Brain pericyte (primary cell): Measurements from ENCODE around the gene JMJD6.
"Not testable (repeated sequence)": the region's sequence is repeated elsewhere in the genome, so short reads cannot be mapped to it uniquely, and the experiment has no call there.

Experiments used
- DNase-seq: peaks from one replicate; pipeline ENCODE4 v3.0.0-alpha.2; 2012; ENCODE audit warnings: low read depth, low spot score

Gene JMJD6

DNA sequence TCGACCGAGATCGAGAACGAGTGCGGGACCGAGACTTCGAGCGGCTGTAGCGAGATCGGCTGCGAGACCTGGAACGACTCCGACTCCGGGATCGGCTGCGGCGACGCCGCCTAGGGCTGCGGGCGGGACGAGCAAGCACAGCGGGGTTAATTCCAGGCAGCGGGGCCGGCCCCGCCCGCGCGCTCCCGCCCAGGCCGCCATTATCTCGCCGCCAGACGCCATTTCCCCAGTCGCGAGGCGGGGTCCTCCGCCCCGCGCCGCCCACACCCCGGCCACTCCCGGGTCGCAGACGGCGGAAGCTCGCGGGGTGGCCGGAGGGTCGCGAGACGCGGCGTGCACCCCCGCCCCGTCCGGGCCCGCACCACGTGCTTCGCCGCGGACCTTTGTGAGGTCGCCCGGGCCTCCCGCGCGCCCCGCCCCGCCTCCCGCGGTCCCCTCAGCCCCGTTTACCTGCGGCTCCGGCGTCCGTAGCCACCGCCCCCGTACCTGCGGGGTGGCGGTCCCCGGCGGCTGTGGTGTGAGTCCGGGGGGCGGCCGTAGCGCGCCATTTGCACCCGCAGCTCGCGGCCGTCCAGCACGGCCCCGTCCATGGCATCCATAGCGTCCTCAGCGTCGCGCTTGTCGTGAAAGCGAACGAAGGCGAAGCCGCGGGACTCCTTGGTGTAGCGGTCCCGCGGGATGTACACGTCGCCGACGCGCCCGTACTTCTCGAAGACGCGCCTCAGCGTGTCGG lies 10.1 kb upstream of the JMJD6 start:
- DNase-seq: no peak

DNA sequence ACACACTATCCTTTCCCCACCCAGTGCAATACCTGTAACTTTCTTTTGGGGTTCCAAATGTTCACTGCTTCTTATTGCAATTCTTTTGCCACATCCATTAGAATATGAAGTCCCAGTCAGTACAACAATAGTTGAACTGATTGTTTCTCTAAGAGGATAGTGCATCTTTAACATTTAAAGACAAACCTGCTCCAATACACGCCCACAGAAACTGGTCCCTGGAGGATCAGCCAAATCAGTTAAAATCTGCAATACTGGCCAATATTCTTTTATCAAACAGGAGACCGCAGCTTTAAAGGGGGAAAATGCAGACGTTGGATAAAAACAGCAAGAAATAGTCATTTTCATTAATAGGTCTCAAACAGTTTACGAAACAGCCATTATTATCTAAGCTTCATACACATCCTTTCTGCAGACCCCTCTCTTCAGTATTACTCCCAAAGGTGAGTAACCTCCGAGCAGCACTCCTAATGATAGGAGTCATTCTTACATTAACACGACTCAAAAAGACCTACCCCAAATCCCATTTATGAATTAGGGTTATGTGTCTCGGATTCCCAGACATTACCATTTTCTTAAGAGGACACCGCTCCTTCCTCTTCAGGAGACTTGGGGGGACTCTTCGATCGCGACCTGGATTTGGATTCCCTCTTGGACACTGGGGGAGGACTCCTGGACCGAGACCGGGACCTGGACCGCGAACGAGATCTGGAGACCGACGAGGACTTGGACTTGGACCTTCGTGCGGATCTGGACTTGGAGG lies 9.4 kb upstream of the JMJD6 start:
- DNase-seq: no peak

DNA sequence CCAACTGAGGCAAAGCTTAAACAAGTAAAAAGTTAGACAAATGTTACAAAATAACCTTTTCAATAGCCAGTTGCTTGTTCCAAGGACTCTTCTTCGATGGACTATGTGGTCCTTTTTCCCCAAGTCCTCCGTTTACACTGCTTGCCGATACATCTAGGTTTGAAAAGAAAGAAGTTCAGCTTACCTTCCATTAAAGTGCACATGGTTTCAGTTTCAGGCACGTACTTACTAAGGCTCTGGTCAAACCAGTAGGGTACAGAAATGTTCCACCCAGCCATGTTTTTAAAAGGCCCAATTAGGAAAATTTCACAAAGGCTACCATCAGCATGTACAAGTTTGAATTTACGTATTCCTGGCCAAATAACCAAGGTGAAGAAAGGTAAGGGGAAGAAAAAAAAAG lies 8.6 kb upstream of the JMJD6 start:
- no peak for DNase-seq

DNA sequence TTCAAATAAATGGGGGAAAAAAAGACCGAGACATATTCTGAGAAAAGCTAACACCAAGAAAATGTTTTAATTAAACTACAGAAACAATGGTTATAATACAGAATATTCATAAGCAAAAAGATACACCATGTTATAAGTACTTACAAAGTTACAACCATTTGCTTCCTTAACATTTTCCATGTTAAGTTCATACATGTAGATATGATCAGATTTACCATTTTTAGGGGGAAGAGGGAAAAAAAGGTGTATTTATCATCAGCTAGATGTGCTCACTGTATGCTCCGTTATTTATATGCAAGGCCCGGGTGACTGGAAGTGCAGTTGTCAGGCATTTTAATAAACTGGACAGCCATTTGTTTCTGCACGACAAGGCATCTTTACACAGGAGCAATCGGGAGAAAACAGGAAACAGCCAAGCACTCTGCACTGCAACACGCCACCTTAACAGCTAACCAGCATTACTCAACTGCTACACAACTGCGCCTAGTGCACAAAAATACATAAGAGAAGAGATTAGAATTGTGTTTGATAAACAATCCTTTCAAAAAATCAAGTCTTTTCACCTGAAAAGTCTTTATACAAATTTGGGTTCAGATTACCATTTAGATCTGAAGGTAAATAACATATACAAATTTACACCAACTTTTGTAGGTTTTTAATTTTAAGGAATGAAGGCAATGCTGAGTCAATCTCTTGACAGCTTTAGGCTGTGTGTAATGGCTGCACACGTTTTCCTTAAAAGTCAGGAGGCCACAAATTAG lies 7.9 kb upstream of the JMJD6 start:
- no peak for DNase-seq

DNA sequence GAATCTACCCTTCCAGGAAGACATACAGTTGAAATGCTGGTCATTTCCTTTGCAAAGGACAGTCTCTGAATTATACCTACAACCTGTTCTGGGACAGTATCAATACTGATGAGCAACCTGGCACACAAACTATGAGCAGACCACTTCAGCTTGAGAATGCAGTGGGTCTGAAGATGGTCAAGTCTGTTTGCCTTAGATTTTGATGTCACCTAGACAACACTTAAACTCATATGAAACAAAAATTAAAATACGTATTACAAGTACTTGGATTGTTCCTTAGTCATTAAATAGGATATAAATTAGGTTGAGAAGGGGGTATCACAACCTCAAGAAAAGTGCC lies 7.2 kb upstream of the JMJD6 start:
- no peak for DNase-seq

DNA sequence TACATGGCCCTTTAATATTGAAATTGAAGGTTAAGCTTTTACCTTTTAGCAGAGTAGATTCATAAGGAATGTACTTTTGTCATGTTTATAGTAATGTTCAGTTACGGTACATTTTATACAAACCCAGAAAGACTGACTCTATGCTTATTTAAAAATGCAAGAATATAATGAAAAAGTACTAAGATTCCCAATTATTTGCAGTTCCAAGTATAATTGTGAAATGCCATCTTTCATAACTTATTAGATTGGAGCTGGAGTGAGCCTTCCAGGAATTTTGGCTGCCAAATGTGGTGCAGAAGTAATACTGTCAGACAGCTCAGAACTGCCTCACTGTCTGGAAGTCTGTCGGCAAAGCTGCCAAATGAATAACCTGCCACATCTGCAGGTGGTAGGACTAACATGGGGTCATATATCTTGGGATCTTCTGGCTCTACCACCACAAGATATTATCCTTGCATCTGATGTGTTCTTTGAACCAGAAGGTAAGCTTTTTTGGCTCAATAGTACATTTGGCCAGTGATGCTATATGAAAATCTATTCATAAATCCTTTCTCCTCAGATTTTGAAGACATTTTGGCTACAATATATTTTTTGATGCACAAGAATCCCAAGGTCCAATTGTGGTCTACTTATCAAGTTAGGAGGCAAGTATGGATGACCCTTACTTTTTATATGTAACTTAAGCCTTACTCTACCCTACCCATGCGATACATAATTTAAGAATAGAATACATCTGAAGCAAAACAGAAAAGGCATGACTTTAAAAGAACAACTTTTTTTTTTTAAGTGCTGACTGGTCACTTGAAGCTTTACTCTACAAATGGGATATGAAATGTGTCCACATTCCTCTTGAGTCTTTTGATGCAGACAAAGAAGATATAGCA lies 6.6 kb upstream of the JMJD6 start:
- no peak for DNase-seq

DNA sequence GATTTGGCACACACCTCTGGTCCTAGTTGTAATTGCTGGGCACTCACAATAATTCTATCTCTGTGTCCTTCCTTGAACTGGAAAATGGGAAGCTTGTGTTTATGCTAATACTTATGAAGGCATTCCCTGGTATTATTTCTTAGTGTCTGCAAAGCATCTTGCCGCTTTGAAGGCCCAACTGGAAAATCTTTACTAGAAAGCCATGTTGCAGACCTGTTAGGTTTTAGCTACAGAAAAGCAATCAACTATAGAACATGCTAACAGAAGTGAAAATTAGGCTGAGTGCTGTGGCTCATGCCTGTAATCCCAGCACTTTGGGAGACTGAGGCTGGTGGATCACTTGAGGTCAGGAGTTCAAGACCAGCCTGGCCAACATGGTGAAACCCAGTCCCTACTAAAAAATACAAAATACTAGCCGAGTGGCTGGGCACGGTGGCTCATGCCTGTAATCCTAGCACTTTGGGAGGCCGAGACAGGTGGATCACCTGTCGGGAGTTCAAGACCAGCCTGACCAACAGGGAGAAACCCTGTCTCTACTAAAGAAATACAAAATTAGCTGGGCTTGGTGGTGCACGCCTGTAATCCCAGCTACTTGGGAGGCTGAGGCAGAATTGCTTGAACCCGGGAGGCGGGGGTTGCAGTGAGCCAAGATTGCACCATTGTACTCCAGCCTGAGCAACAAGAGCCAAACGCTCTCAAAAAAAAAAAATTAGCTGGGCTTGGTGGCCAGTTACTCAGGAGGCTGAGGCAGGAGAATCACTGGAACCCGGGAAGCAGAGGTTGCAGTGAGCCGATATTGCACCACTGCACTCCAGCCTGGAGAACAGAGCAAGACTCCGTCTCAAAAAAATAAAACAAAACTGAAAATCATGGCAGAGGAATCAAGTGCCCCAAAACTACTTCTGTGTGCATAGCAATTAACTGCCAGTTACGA lies 5.7 kb upstream of the JMJD6 start:
- not testable (repeated sequence) for DNase-seq

DNA sequence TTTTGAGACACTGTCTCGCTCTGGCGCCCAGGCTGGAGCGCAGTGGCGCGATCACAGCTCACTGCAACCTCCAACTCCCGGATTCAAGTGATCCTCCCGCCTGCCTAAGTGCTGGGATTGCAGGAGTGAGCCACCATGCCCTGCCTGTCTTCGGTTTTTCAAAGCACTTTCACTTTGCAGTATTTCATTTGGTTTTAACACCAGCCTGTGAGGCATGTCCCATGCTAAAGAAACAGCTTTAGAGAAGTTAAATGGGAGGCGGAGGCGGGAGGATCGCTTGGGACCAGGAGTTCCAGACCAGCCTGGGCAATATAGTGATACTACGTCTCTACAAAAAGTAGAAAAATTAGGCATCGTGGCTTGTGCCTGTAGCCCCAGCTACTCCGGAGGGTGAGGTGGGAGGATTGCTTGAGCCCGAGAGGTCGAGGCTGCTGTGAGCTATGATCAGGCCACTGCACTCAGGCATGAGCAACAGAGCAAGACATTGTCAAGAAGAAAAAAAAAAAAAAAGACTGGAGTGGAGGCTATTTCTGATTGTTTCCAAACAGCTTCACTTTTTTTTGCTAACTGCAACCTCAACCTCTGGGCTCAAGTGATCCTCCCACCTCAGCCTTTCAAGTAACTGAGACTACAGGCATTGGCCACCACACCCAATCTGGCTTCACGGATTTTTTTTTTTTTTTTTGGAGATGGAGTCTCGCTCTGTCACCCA lies 1.5 kb upstream of the JMJD6 start:
- DNase-seq: no peak

DNA sequence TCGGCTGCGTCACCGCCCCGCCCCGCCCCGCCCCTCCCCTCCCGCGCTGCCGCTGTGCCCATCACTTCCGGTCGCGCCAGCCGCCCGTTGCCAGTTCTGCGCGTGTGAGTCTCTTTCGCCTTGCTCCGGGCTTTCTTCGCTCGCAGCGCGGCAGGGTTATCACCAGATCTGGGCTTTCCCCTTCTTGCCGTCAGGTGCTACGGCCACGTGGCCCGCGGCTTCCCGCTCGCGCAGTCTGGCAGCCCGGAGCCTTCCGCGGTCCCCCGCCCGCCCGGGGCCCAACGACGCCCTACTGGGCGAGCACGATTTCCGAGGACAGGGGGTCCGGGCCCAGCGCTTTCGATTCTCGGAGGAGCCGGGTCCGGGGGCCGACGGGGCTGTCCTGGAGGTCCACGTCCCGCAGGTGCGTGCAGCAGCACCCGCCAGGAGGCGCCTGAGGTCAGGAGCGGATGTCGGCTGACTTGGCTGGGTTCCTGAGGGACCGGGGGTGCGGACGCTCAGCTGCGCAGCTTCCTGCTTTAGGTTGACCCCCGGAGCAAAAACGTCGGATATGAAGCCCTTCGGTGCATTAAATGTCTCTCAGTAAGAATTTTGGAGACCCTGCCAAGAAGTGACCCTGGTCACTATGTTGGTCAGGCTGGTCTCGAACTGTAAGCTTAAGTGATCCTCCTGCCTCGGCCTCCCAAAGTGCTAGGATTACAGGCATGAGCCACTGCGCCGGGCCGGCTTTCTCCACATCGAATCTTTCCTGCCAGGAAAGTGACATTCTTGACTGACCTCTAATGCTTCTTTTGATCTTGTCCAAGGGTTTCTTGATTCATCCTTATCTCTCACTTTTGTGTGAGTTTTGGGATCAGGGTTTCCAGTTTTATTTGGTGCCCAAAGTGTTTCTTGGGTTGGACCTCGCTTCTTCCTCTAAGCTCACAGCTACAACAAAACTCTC lies 641 bp upstream of the JMJD6 start, which contains the start of gene METTL23:
METTL23 (plus strand) TSS at position 64 of the 943 bp plus-strand sequence. CDS start 2,872 bp downstream, outside the sequence.
- no peak for DNase-seq

DNA sequence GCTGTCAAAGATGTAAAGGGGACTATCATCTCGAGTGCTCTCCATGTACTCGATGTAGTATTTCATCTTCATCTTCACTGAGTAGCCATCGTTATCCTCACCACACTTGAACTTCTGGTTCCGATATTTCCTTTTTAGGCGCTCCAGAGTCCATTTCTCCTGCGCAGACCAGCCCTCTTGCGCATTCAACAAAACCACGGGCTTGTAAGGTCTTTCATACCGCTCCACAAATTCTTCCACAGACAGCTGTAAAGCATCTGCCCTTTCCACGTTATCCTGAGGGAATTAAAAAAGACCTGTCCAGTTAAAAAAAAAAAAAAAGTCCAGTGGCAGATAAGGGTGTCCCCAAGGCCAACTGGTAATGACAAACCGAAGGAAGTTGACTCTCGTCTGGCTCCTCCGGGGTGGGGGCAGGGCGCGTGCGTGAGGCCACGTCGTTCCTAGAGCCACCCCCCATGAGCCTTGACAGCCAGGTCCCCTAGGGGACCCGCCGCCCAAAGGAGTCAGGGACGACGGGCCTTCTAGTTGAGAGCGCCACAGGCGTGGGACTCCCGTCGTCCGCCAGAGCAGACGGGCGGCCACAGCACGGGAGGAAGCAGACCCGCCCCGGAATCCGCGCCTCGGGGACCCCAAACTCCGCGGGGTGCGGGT lies 701 bp downstream of the JMJD6 start:
- DNase-seq: no peak

DNA sequence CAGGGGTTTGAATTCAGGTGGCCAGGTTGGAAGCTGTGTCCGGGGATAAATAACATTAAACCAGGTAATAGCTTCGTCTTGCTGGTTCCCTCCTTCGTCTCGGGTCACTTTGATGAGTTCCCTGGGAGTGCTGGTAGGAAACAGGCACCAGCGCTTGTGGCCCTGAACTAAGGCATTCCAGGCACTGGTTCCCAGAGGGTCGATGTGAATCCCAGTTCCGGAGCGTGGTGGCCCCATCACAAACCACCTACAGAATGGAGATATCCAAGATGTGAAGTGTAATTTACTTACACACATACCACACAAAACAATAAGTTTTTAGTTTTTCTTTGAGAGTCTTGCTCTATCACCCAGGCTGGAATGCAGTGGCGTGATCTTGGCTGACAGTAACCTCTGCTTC lies 2.6 kb downstream of the JMJD6 start:
- DNase-seq: no peak

DNA sequence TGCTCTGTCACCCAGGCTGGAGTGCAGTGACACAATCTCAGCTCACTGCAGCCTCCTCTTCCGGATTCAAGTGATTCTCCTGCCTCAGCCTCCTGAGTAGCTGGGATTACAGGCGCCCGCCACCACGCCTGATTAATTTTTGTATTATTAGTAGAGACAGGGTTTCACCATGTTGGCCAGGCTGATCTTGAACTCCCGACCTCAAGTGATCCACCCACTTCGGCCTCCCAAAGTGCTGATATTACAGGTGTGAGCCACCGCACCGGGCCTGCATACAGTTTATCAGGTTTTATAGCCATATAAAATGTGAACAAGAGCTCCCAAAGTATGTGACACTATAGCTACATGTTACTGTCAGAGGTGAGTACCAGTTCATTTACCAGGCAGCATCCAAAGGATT lies 3.4 kb downstream of the JMJD6 start:
- not testable (repeated sequence) for DNase-seq

DNA sequence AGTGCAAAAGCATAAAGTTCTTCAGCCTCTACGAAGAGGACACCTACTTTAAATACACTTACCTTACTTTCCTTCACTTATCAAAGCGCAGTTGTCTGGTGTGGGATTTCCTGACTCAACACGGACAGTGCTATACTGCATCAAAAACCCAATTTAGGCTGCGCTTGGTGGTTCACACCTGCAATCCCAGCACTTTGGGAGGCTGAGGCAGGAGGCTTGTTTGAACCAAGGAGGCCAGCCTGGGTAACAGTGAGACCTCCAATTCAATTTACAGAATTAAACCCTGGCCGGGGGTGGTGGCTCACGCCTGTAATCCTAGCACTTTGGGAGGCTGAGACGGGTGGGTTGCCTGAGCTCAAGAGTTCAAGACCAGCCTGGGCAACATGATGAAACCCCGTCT lies 4.1 kb downstream of the JMJD6 start:
- DNase-seq: no peak

DNA sequence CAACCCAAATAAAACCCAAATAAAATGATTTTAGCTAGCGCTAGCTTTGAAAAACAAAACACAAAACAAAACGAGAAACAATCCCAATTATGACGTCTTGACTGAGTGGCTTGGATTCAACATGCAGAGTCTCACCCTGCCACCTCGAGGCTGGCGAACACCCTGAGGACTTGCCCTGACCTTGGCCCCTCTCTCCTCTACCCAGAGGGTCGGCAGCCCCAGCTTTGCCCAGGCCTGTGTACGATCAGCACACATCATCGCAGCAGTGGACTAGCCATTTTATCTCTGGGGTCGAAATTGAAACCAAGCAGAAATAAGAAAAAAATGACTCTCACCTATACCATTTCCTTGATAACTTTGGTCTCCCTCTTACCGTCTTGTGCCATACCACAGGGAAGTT lies 4.9 kb downstream of the JMJD6 start:
- DNase-seq: no peak

DNA sequence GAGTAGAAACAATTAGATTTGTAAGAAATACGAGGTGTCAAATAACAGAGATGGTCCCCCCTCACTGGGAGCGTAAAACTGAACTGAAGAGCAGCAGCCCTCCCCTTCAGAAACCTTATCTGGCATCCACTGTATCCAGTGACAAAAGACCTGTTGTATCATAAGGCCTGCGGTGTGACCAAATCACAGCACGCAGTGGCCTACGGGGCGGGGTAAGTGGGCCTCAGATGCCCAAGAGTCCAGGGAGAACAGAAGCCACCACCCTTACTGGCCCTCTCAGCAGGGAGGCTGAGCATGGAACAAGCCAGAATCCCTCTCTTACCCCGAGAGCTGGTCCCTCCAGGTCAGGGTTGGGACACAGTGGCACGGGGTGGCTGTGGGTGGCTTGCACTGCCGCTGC lies 5.5 kb downstream of the JMJD6 start:
- DNase-seq: no peak

DNA sequence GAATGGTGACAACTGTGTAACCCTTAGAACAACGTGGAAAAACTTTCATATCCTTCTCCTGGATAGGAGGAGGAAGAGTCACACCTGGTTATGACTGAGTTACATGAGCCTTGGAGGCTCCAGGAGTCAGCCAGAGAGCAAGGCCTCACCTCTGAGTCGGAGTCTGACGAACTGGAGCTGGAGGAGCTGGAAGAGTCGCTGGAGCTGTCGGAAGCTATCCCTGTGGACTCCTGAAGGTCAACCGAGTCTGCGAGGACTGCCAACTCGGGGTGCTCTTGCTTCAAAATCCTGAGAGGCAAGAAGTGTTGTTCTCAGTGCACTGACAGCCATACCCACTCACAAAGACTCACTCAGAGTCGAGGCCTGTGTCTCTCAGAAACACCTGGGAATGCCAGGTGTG lies 6.2 kb downstream of the JMJD6 start:
- no peak for DNase-seq

DNA sequence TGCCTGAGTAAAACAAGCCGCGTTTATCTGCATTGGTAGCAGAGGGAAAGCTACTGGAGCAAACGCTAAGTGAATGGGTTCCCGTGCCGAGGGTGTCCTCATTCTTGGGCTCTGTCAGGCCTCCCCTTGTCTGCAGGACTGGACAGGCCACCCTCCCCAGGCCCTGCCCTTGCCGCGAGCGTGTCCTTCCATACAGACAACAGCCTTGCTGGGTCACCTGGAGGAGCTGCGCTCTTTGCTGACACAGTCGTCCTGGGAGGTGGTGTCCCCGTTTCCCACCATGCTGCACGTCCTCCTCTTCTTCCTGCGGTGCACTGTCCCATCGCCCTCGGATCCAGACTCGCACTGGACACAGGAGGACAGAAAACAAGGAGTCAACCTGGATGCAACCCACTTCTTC lies 7.9 kb downstream of the JMJD6 start:
- no peak for DNase-seq

DNA sequence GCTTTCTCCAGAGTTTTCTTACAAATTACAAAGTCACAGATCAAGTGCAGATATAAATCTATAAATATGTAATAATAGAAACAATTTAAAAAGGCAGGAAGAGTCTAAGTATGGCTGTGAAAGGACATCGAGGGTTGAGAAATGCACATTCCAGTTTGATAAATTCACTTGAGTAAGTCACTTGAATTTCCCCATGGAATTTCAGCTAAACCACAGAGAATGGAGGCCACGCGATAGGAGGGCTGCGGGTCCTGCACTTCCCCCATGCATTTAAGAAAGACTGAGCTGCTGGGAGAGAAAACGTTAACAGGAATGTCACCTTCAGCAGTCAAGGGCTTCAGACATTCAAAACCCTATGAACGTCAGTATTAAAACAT lies 9.6 kb downstream of the JMJD6 start:
- no peak for DNase-seq
